ENCODE data around the gene ETV3.

DNA sequence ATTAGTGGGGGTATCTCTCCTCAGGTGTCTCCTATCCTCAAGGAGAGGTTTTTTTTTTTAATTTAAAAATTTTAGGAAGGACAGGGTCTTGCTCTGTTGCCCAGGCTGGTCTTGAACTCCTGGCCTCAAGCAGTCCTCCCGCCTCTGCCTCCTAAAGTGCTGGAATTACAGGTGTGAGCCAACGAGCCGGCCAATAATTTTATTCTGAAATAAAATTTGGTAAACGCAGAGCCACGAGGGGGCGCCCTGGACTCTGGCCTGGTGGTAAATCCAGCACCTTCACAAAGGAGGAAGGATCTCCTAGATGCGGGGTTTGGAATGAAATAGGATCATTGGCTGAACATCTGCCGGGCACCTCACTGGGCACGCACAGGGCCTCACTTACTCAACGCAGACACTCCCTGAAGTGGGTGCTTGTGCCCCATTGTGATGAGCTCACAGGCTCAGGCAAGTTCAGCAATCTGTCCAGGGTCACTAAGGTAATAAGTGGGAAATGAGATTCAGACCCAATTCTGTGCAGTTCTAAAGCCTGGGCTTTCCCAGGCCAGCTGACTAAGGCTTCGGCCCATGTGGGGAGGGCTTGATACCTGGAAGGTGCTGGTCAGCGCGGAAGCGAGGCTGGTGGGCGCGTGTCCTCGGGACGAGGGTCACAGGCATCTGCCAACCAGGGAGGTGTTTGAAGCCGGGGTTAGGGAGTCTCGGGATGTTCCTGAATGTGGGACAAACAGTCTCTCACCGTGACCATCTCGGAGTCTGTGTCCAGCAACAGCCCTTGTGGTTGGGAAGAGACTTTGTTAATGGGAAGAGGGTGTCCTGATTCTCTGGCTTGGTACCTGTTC lies 32.7 kb upstream of the ETV3 start:
- TF ChIP-seq CTCF (IDR thresholded peaks at IDR 0.05) (peak in 1 of 2 donors; percentile 24), EP300 (IDR thresholded peaks at IDR 0.05) (no peak), POLR2AphosphoS5 (IDR thresholded peaks at IDR 0.05) (no peak), POLR2A (IDR thresholded peaks at IDR 0.05) (no peak)

Measured in suprapubic skin (tissue), 4 donors.